HG03457 (cell line): ENCODE results near the gene CCL14.
"Not testable (repeated sequence)": the region's sequence is repeated elsewhere in the genome, so short reads cannot be mapped to it uniquely, and the experiment has no call there.

ENCODE experiments used
- ATAC-seq: cut with Tn5 transposase; IDR thresholded peaks from one replicate; pipeline ENCODE4 v1.9.1; 2021; ENCODE audit warnings: moderate number of reproducible peaks; ENCODE audit not compliant: unreplicated experiment

Gene CCL14

GRCh38 chr17:35944151-35944550 is 42.4 kb downstream of the CCL14 start:
- ATAC-seq, result no peak

DNA sequence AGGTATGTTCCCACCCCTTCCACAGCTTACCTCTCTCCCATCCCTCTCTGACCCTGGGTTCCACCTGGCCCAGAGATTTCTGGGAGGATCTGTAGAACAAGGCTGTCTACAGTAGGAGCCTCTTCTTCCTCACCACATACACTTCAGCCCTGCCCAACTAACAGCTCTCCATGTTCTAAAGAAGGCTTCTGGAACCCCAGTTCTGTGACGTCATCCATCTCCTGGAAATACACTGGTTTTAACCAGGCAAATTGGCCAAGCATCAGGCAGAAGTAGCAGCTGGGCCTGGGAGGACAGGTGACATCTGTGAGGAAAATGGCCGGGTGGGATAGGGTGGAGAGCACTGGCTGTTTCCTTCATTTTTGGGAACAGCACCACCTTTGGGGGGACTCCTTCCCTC is 43.0 kb downstream of the CCL14 start, which contains the start of gene LYZL6:
Gene LYZL6, minus strand, starts transcription at position 177 of the 400 bp plus-strand sequence. CDS start 4,357 bp downstream, outside the sequence.
- ATAC-seq, result no peak

DNA sequence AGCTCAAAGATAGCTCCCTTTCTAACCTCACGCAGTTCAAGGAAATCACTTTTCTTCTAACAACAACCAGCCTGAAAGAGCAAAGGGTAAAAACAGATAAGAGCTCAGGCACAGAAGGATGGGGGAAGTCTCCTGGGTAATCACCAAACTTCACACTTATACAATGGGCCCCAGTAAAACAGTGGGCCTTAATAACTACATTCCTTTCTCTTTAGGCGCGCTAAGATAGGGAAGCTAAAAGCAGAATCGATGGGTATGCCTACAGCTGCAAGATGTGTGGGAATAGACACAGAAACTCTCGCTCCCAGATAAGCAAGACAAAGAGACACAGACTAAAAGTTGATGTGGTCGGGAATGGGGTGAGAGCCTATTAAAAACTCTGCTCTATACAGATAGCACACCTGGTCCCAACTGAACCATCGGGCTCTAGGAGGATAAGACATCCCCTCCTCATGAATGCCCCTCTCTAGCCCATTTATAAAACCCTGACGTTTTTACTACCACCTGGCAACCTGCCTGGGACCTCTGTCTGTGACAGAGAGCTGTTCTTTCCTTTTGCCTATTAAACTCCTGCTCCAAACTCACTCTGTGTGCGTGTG is 43.8 kb downstream of the CCL14 start:
- ATAC-seq, result no peak

- ATAC-seq, result not testable (repeated sequence)
Measured at GRCh38 chr17:35938492-35938891, 48.0 kb downstream of the CCL14 start.

GRCh38 chr17:35936063-35936462 is 50.5 kb downstream of the CCL14 start:
- no peak for ATAC-seq

DNA sequence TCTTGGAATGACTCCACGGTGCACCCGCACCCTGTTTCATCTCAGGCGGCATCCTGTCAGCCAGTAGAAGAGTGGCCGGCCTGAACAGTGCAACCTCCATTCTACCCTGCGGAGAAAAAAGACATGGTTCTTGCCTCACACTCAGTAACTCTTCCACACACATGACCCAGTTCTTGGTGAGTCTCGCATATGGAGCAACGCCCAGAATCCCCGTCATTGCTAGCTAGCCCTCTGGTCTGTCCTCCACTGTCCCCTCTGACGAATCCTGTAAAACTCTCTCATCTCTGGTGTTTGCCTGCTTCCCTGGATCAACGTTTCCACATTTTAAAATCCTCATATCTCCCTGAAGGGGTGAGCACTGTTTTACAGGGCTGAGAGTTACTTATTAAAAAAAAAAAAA is 51.8 kb downstream of the CCL14 start:
- no peak for ATAC-seq
